SK-N-SH (cell line): ENCODE results near the gene MRPS27. TPM values are rescaled to one million over a fixed set of nuclear protein-coding genes. Genes with fewer than 3 reads are reported as not detected.

Experiments used
- CTCF ChIA-PET: fragments of 300-600, 350-600 bp; formaldehyde crosslinking; extraction: SDS; loops from one replicate; lab custom pipeline; 2021; lab: Yijun Ruan, JAX
- POLR2A ChIA-PET: fragments of 350-600 bp; sonication (Branson Sonifier 250); formaldehyde crosslinking; extraction: SDS; loops from one replicate; lab custom pipeline; 2020; ENCODE audit warnings: antibody characterized with exemption, inconsistent platforms; lab: Yijun Ruan, JAX
- DNase-seq: peaks from one replicate; pipeline ENCODE4 v3.0.0; 2012
- H2AFZ ChIP-seq: fragments of 200-600 bp; sonication (generic); 2 replicates; pipeline ENCODE4 v1.8.1; 2016; ENCODE audit warnings: antibody characterized with exemption, mild to moderate bottlenecking, low read depth
- H3F3A ChIP-seq: fragments of 200-600 bp; sonication (generic); replicated peaks from 2 replicates; pipeline ENCODE3; 2016; ENCODE audit warnings: antibody characterized with exemption, mild to moderate bottlenecking; ENCODE audit not compliant: insufficient read depth
- H3K27ac ChIP-seq, 2 experiments: fragments of 200-500 bp in 1 of 2; fragments of 200-600 bp in 1 of 2; sonication (Bioruptor generic) in 1 of 2; sonication (generic), shearing (Covaris generic) in 1 of 2; 2 replicates each; pipeline versions ENCODE4 v1.5.1 to v1.6.1; 2014 to 2016; ENCODE audit warnings: low read depth in 2 of 2, inconsistent platforms in 1 of 2, low read length in 1 of 2, mild to moderate bottlenecking in 1 of 2, mixed read lengths in 1 of 2
- H3K27me3 ChIP-seq: fragments of 200-600 bp; sonication (generic), shearing (Covaris generic); 2 replicates; pipeline ENCODE4 v1.6.1; 2016; ENCODE audit warnings: mixed run types; ENCODE audit not compliant: insufficient read depth
- H3K36me3 ChIP-seq, 2 experiments: fragments of 200-500 bp in 1 of 2; fragments of 200-600 bp in 1 of 2; sonication (Bioruptor generic) in 1 of 2; sonication (generic) in 1 of 2; replicated peaks in 1 of 2; 2 replicates each; pipeline versions ENCODE3 to v1.5.1; 2014 to 2016; ENCODE audit warnings: low read length in 1 of 2, mild to moderate bottlenecking in 1 of 2; ENCODE audit not compliant: insufficient read depth in 2 of 2, control insufficient read depth in 1 of 2
- H3K4me1 ChIP-seq, 2 experiments: fragments of 200-500 bp in 1 of 2; fragments of 200-600 bp in 1 of 2; sonication (Bioruptor generic) in 1 of 2; sonication (generic), shearing (Covaris generic) in 1 of 2; 2 replicates each; pipeline versions ENCODE4 v1.5.1 to v1.6.1; 2014 to 2016; ENCODE audit warnings: low read depth in 1 of 2, low read length in 1 of 2, mixed run types in 1 of 2; ENCODE audit not compliant: insufficient read depth in 2 of 2, control insufficient read depth in 1 of 2
- H3K4me2 ChIP-seq: fragments of 200-600 bp; sonication (generic), shearing (Covaris generic); 2 replicates; pipeline ENCODE4 v1.6.1; 2017; ENCODE audit warnings: mixed run types
- H3K4me3 ChIP-seq, 2 experiments: fragments of 200-500 bp in 1 of 2; fragments of 200-600 bp in 1 of 2; sonication (Bioruptor generic) in 1 of 2; sonication (generic), shearing (Covaris generic) in 1 of 2; 2 replicates each; pipeline versions ENCODE4 v1.5.1 to v1.8.1; 2014 to 2016; ENCODE audit warnings: low read depth in 2 of 2, inconsistent platforms in 1 of 2, low read length in 1 of 2, mild to moderate bottlenecking in 1 of 2, mixed read lengths in 1 of 2, moderate library complexity in 1 of 2
- H3K79me2 ChIP-seq: fragments of 200-600 bp; sonication (generic); 2 replicates; pipeline ENCODE4 v1.8.1; 2017; ENCODE audit warnings: mild to moderate bottlenecking; ENCODE audit not compliant: insufficient read depth
- H3K9ac ChIP-seq: fragments of 200-600 bp; sonication (generic); 2 replicates; pipeline ENCODE4 v1.6.1; 2017; ENCODE audit warnings: mixed run types
- H3K9me2 ChIP-seq: fragments of 200-600 bp; sonication (generic); 2 replicates; pipeline ENCODE4 v1.6.1; 2017; ENCODE audit warnings: mixed run types
- H3K9me3 ChIP-seq: fragments of 200-600 bp; sonication (generic); 2 replicates; pipeline ENCODE4 v1.6.1; 2017; ENCODE audit warnings: mixed run types, mild to moderate bottlenecking, moderate library complexity
- H4K20me1 ChIP-seq: fragments of 200-600 bp; sonication (generic); 2 replicates; pipeline ENCODE4 v1.6.1; 2017; ENCODE audit warnings: mild to moderate bottlenecking, mixed run types; ENCODE audit not compliant: insufficient read depth
- CHD2 ChIP-seq: fragments of 150-350 bp; IDR thresholded peaks from 2 replicates; pipeline ENCODE4 v1.6.1; 2018; ENCODE audit warnings: low read length; ENCODE audit not compliant: partially characterized antibody
- FOSL2 ChIP-seq: IDR thresholded peaks from 2 replicates; pipeline ENCODE4 v1.4.0; 2012; ENCODE audit warnings: low read depth, mild to moderate bottlenecking, moderate library complexity, borderline replicate concordance
- IRF3 ChIP-seq: fragments of 150-350 bp; IDR thresholded peaks from 2 replicates; pipeline ENCODE4 v1.6.1; 2016; ENCODE audit warnings: mild to moderate bottlenecking, low read depth, low read length
- MAX ChIP-seq: IDR thresholded peaks from 2 replicates; pipeline ENCODE4 v1.4.0; 2012; ENCODE audit warnings: low read depth
- MXI1 ChIP-seq: IDR thresholded peaks from 2 replicates; pipeline ENCODE4 v1.6.1; 2012; ENCODE audit warnings: mild to moderate bottlenecking, low read depth, low read length, improper control_type of control experiment
- NRF1 ChIP-seq: IDR thresholded peaks from 2 replicates; pipeline ENCODE4 v1.6.1; 2012; ENCODE audit warnings: low read depth, mild to moderate bottlenecking, low read length
- PBX3 ChIP-seq: IDR thresholded peaks from 2 replicates; pipeline ENCODE4; 2012
- RAD21 ChIP-seq: IDR thresholded peaks from 2 replicates; pipeline ENCODE4 v1.6.1; 2012; ENCODE audit warnings: mild to moderate bottlenecking, low read length
- REST ChIP-seq: IDR thresholded peaks from 2 replicates; pipeline ENCODE4 v1.6.1; 2012; ENCODE audit warnings: mild to moderate bottlenecking, low read depth, low read length, moderate library complexity
- RXRA ChIP-seq: IDR thresholded peaks from 2 replicates; pipeline ENCODE4 v1.4.0; 2012; ENCODE audit warnings: low read depth, mild to moderate bottlenecking, borderline replicate concordance
- TEAD4 ChIP-seq: IDR thresholded peaks from 2 replicates; pipeline ENCODE4 v1.4.0; 2012; ENCODE audit warnings: mild to moderate bottlenecking, borderline replicate concordance; ENCODE audit not compliant: insufficient read depth
- USF1 ChIP-seq: IDR thresholded peaks from 2 replicates; pipeline ENCODE4 v1.4.0; 2012; ENCODE audit warnings: low read depth, borderline replicate concordance
- WGBS: methylation state at CpG from one replicate; pipeline ENCODE4 v1.1.6; 2017; ENCODE audit warnings: low lambda C conversion rate; 5-methylcytosine and 5-hydroxymethylcytosine counted together
- polyA plus RNA-seq, 3 experiments: library from polyadenylated mRNA; depleted of rRNA; stranded (reverse); fragments of >200 nt; gene quantifications; 2 replicates each; pipeline ENCODE4 v1.2.3, GENCODE V29; 2012

Gene MRPS27
- polyA plus RNA-seq, 1 of the 3 experiments (the other 2 are of a cell fraction) = 37.5 TPM

GRCh38 chr5:72238712-72239445 is 81.2 kb downstream of the MRPS27 start (continued):
- TF ChIP-seq REST (no peak), MAX (no peak)

- H3K27me3 ChIP-seq = no peaks in the 10 kb centered on the region
- CTCF ChIA-PET = interaction anchor here (1.1 kb wide), 1 partner anchor 71 kb away, joined by 4 read pairs; no protein-coding TSS in a partner anchor
- peaks cover 0 to 22% of the 10 kb centered on the region in 2 experiments; a peak in 3 of 4 replicates for H3K4me1 ChIP-seq
- no peaks in the 10 kb centered on the region for H4K20me1 ChIP-seq
- no peak for DNase-seq
- POLR2A ChIA-PET = no interaction called here
- no peak overlapping the region for H3K4me3 ChIP-seq
- H3K9ac ChIP-seq = no peak overlapping the region
- no peak overlapping the region for H2AFZ ChIP-seq
- peaks cover 5% of the 10 kb centered on the region; the same call in 1 of the 2 replicates for H3K79me2 ChIP-seq
- peaks cover 22% of the 10 kb centered on the region for H3F3A ChIP-seq
- H3K9me2 ChIP-seq = no peaks in the 10 kb centered on the region
- no peak overlapping the region for H3K4me2 ChIP-seq
- 97% methylated on average over 3 of the region's 3 CpGs for WGBS
- no peak overlapping the region for H3K27ac ChIP-seq
- H3K9me3 ChIP-seq = no peaks in the 10 kb centered on the region
- TF ChIP-seq PBX3 (no peak), CHD2 (no peak), NRF1 (no peak)
- H3K36me3 ChIP-seq = peaks cover 7 to 24% of the 10 kb centered on the region in 2 experiments
Measured at GRCh38 chr5:72237879-72238278, 82.2 kb downstream of the MRPS27 start.

- peaks cover 7 to 24% of the 10 kb centered on the region in 2 experiments for H3K36me3 ChIP-seq
- 95% methylated on average over 2 of the region's 2 CpGs for WGBS
- peaks cover 22% of the 10 kb centered on the region for H3F3A ChIP-seq
- H3K9ac ChIP-seq = no peak overlapping the region
- ChIA-PET CTCF (interaction anchor here (1.1 to 1.3 kb wide), 2 partner anchors 10 to 71 kb away, joined by 3 to 4 read pairs; no protein-coding TSS in a partner anchor), POLR2A (no interaction called here)
- no peak for DNase-seq
- no peaks in the 10 kb centered on the region for H3K9me2 ChIP-seq
- no peaks in the 10 kb centered on the region for H3K9me3 ChIP-seq
- H3K4me3 ChIP-seq = no peak overlapping the region
- no peak overlapping the region for H2AFZ ChIP-seq
- no peak overlapping the region for H3K27ac ChIP-seq
- H3K27me3 ChIP-seq = no peaks in the 10 kb centered on the region
- H3K4me1 ChIP-seq = peaks cover 0 to 22% of the 10 kb centered on the region in 2 experiments; a peak in 2 of 4 replicates
- peaks cover 3% of the 10 kb centered on the region; the same call in 1 of the 2 replicates for H3K79me2 ChIP-seq
- H3K4me2 ChIP-seq = no peak overlapping the region
- H4K20me1 ChIP-seq = no peaks in the 10 kb centered on the region
- TF ChIP-seq MXI1 = no peak
- TF ChIP-seq IRF3 = no peak
- no peak for TF ChIP-seq FOSL2
- no peak for TF ChIP-seq TEAD4
- no peak for TF ChIP-seq RAD21
- no peak for TF ChIP-seq REST
- no peak for TF ChIP-seq USF1
- no peak for TF ChIP-seq RXRA
Measured at GRCh38 chr5:72237415-72237814, 82.6 kb downstream of the MRPS27 start.
